ENCODE data around the gene UNC13D. TPM values are rescaled to one million over a fixed set of nuclear protein-coding genes. Genes with fewer than 3 reads are reported as not detected.
"Not testable (repeated sequence)": the region's sequence is repeated elsewhere in the genome, so short reads cannot be mapped to it uniquely, and the experiment has no call there.

Gene UNC13D
- total and polyA plus RNA-seq, 3 experiments from 2014 or later, result 90.3 to 154 (median 143) TPM

GRCh38 chr17:75888484-75888883, 44.3 kb upstream of the UNC13D start:
- no peaks in the 10 kb centered on the region for H3K36me3 ChIP-seq (ENCODE audit: insufficient read depth, low read length)
- H3K27me3 Mint-ChIP-seq, result no peaks in the 10 kb centered on the region
- H3K4me1 Mint-ChIP-seq, result no peaks in the 10 kb centered on the region
- POLR2A ChIA-PET, result no interaction called here
- no peaks in the 10 kb centered on the region for H3K27me3 ChIP-seq (ENCODE audit: insufficient read depth, low read length, poor library complexity, severe bottlenecking)
- no peaks in the 10 kb centered on the region for H3K4me1 ChIP-seq (ENCODE audit: insufficient read depth, low read length)
- H3K4me3 ChIP-seq (ENCODE audit: low read length), result no peak overlapping the region
- no peak overlapping the region for H3K4me3 Mint-ChIP-seq
- peak overlapping the region in 1 of 8 donors; percentile 81 for H3K27ac Mint-ChIP-seq
- peaks cover 0 to 27% (median 0%) of the 10 kb centered on the region in 3 donors for H3K36me3 Mint-ChIP-seq
- no peak for DNase-seq
- no peaks in the 10 kb centered on the region for H3K9me3 Mint-ChIP-seq
- no peaks in the 10 kb centered on the region for H3K9me3 ChIP-seq (ENCODE audit: low read length)
- H3K27ac ChIP-seq (ENCODE audit: low read depth, low read length), result no peak overlapping the region
- CTCF ChIA-PET, result interaction anchor here (1.0 to 1.8 kb wide), 3 partner anchors 11 to 17 kb away, joined by 3 to 5 read pairs (median 5); no protein-coding TSS in a partner anchor

GRCh38 chr17:75885860-75886259, 41.7 kb upstream of the UNC13D start:
- not testable (repeated sequence) for H3K9me3 ChIP-seq (ENCODE audit: low read length)
- peaks cover 0 to 12% (median 0%) of the 10 kb centered on the region in 3 donors for H3K36me3 Mint-ChIP-seq

GRCh38 chr17:75885431-75885830, 41.2 kb upstream of the UNC13D start:
- Mint-ChIP-seq H3K9me3 (no peaks in the 10 kb centered on the region), H3K27me3 (peaks cover 0 to 2% of the 10 kb centered on the region in 2 donors), H3K4me3 (no peak overlapping the region), H3K27ac (peak overlapping the region in 2 of 8 donors; percentile 43 to 83), H3K4me1 (peaks cover 8 to 9% (median 9%) of the 10 kb centered on the region in 3 donors), H3K36me3 (peaks cover 0 to 9% (median 0%) of the 10 kb centered on the region in 3 donors)
- CTCF ChIA-PET, result interaction anchor here (1.2 kb wide), 1 partner anchor 11 kb away, joined by 3 read pairs; the partner anchor contains the start of gene TRIM65
- DNase-seq, result no peak
- H3K27me3 ChIP-seq (ENCODE audit: insufficient read depth, low read length, poor library complexity, severe bottlenecking), result no peaks in the 10 kb centered on the region
- no peak overlapping the region for H3K27ac ChIP-seq (ENCODE audit: low read depth, low read length)
- H3K4me1 ChIP-seq (ENCODE audit: insufficient read depth, low read length), result peaks cover 6% of the 10 kb centered on the region
- H3K4me3 ChIP-seq (ENCODE audit: low read length), result no peak overlapping the region
- no peaks in the 10 kb centered on the region for H3K36me3 ChIP-seq (ENCODE audit: insufficient read depth, low read length)
- H3K9me3 ChIP-seq (ENCODE audit: low read length), result no peaks in the 10 kb centered on the region
- POLR2A ChIA-PET, result interaction anchor here (1.0 kb wide), 1 partner anchor 11 kb away, joined by 3 read pairs; no protein-coding TSS in a partner anchor

More at GRCh38 chr17:75885860-75886259, 41.7 kb upstream of the UNC13D start:
- not testable (repeated sequence) for H3K4me3 ChIP-seq (ENCODE audit: low read length); H3K36me3 ChIP-seq (ENCODE audit: insufficient read depth, low read length); H3K27me3 Mint-ChIP-seq; DNase-seq; H3K4me3 Mint-ChIP-seq; H3K4me1 ChIP-seq (ENCODE audit: insufficient read depth, low read length); H3K4me1 Mint-ChIP-seq; H3K27me3 ChIP-seq (ENCODE audit: insufficient read depth, low read length, poor library complexity, severe bottlenecking); H3K9me3 Mint-ChIP-seq; H3K27ac ChIP-seq (ENCODE audit: low read depth, low read length)
- POLR2A ChIA-PET, result interaction anchor here (0.6 to 1.0 kb wide), 3 partner anchors 10 to 453 kb away, joined by 3 to 8 read pairs (median 3); no protein-coding TSS in a partner anchor
- CTCF ChIA-PET, result interaction anchor here (1.2 to 1.5 kb wide), 2 partner anchors 11 to 25 kb away, joined by 3 to 5 read pairs; partner anchors contain the start of gene TRIM65
- peak overlapping the region in 1 of 8 donors; percentile 83 for H3K27ac Mint-ChIP-seq

GRCh38 chr17:75881678-75882454, 37.7 kb upstream of the UNC13D start:
- H3K27ac Mint-ChIP-seq, result peak overlapping the region in 5 of 8 donors; percentile 22 to 85 (median 74)
- POLR2A ChIA-PET, result interaction anchor here (0.9 kb wide), 1 partner anchor 15 kb away, joined by 6 read pairs; the partner anchor contains the start of gene TRIM65
- H3K9me3 Mint-ChIP-seq, result no peaks in the 10 kb centered on the region

GRCh38 chr17:75880266-75880665, 36.1 kb upstream of the UNC13D start:
- Histone ChIP-seq H3K27ac (ENCODE audit: low read depth, low read length) (no peak overlapping the region), H3K36me3 (ENCODE audit: insufficient read depth, low read length) (no peaks in the 10 kb centered on the region), H3K9me3 (ENCODE audit: low read length) (no peaks in the 10 kb centered on the region), H3K4me1 (ENCODE audit: insufficient read depth, low read length) (peaks cover 31% of the 10 kb centered on the region), H3K4me3 (ENCODE audit: low read length) (no peak overlapping the region), H3K27me3 (ENCODE audit: insufficient read depth, low read length, poor library complexity, severe bottlenecking) (no peaks in the 10 kb centered on the region)
- POLR2A ChIA-PET, result interaction anchor here (0.7 to 3.7 kb wide), 2 partner anchors 11 to 16 kb away, joined by 3 to 28 read pairs; partner anchors contain the start of gene TRIM65
- H3K4me3 Mint-ChIP-seq, result peak overlapping the region in 6 of 7 donors; percentile 23 to 82 (median 45)
- H3K27ac Mint-ChIP-seq, result no peak overlapping the region
- CTCF ChIA-PET, result interaction anchor here (1.0 to 4.9 kb wide), 4 partner anchors 16 to 123 kb away, joined by 3 to 15 read pairs (median 6); partner anchors contain the start of genes GALK1 and WBP2
- H3K4me1 Mint-ChIP-seq, result peaks cover 31 to 42% (median 32%) of the 10 kb centered on the region in 3 donors
- H3K9me3 Mint-ChIP-seq, result no peaks in the 10 kb centered on the region
- peaks cover 0 to 5% of the 10 kb centered on the region in 2 donors for H3K27me3 Mint-ChIP-seq
- no peak for DNase-seq
- H3K36me3 Mint-ChIP-seq, result no peaks in the 10 kb centered on the region

More at GRCh38 chr17:75881678-75882454, 37.7 kb upstream of the UNC13D start:
- H3K4me3 ChIP-seq (ENCODE audit: low read length), result no peak overlapping the region
- no peak overlapping the region for H3K27ac ChIP-seq (ENCODE audit: low read depth, low read length)
- H3K4me1 ChIP-seq (ENCODE audit: insufficient read depth, low read length), result peaks cover 15% of the 10 kb centered on the region
- Mint-ChIP-seq H3K36me3 (no peaks in the 10 kb centered on the region), H3K27me3 (peaks cover 0 to 5% of the 10 kb centered on the region in 2 donors), H3K4me3 (peak overlapping the region in 4 of 7 donors; percentile 34 to 59 (median 54)), H3K4me1 (peaks cover 16 to 26% (median 20%) of the 10 kb centered on the region in 3 donors)
- H3K27me3 ChIP-seq (ENCODE audit: insufficient read depth, low read length, poor library complexity, severe bottlenecking), result no peaks in the 10 kb centered on the region
- H3K9me3 ChIP-seq (ENCODE audit: low read length), result no peaks in the 10 kb centered on the region
- no peaks in the 10 kb centered on the region for H3K36me3 ChIP-seq (ENCODE audit: insufficient read depth, low read length)
- CTCF ChIA-PET, result interaction anchor here (1.0 to 1.5 kb wide), 2 partner anchors 15 to 27 kb away, joined by 3 to 9 read pairs; partner anchors contain the start of genes TRIM65 and WBP2
- peak in 1 of 5 donors; percentile 40 for DNase-seq

- peaks cover 34% of the 10 kb centered on the region for H3K4me1 ChIP-seq (ENCODE audit: insufficient read depth, low read length)
- Mint-ChIP-seq H3K27ac (peak within 1 kb of the TSS; percentile 76 to 96 (median 87)), H3K27me3 (peaks cover 0 to 5% of the 10 kb centered on the region in 2 donors), H3K9me3 (no peaks in the 10 kb centered on the region), H3K4me1 (peaks cover 32 to 56% (median 36%) of the 10 kb centered on the region in 3 donors), H3K36me3 (peaks cover 0 to 2% (median 0%) of the 10 kb centered on the region in 3 donors), H3K4me3 (peak within 1 kb of the TSS; percentile 83 to 90 (median 86))
- peak within 1 kb of the TSS; percentile 61 for H3K4me3 ChIP-seq (ENCODE audit: low read length)
- no peak for DNase-seq
- H3K36me3 ChIP-seq (ENCODE audit: insufficient read depth, low read length), result no peaks in the 10 kb centered on the region
- CTCF ChIA-PET, result interaction anchor here (1.0 to 4.9 kb wide), 14 partner anchors 8 to 125 kb away, joined by 3 to 46 read pairs (median 6); partner anchors contain the start of genes GALK1, MRPL38, TRIM65 and WBP2
- H3K27ac ChIP-seq (ENCODE audit: low read depth, low read length), result peak within 1 kb of the TSS; percentile 43
- POLR2A ChIA-PET, result interaction anchor here (0.5 to 8.3 kb wide), 6 partner anchors 14 to 630 kb away, joined by 3 to 82 read pairs (median 3); partner anchors contain the start of genes TRIM65 and WBP2
- H3K9me3 ChIP-seq (ENCODE audit: low read length), result no peaks in the 10 kb centered on the region
- H3K27me3 ChIP-seq (ENCODE audit: insufficient read depth, low read length, poor library complexity, severe bottlenecking), result no peaks in the 10 kb centered on the region
These were observed 34.2 kb upstream of the UNC13D start, which contains the start of gene TRIM47 for GRCh38 chr17:75878174-75878998. Gene TRIM47, minus strand, starts transcription at chr17:75878581. Its CDS starts 33 bp downstream, at chr17:75878548.

- Histone ChIP-seq H3K27ac (ENCODE audit: low read depth, low read length) (peak overlapping the region; percentile 43), H3K4me3 (ENCODE audit: low read length) (peak overlapping the region; percentile 61), H3K9me3 (ENCODE audit: low read length) (no peaks in the 10 kb centered on the region), H3K36me3 (ENCODE audit: insufficient read depth, low read length) (no peaks in the 10 kb centered on the region), H3K4me1 (ENCODE audit: insufficient read depth, low read length) (peaks cover 40% of the 10 kb centered on the region), H3K27me3 (ENCODE audit: insufficient read depth, low read length, poor library complexity, severe bottlenecking) (no peaks in the 10 kb centered on the region)
- H3K4me3 Mint-ChIP-seq, result peak overlapping the region; percentile 83 to 90 (median 86)
- peak; percentile 49 to 79 (median 67) for DNase-seq
- no peaks in the 10 kb centered on the region for H3K9me3 Mint-ChIP-seq
- ChIA-PET POLR2A (interaction anchor here (0.5 to 8.3 kb wide), 6 partner anchors 13 to 124 kb away, joined by 3 to 82 read pairs (median 3); partner anchors contain the start of genes TRIM65 and WBP2), CTCF (interaction anchor here (0.9 to 4.9 kb wide), 13 partner anchors 10 to 124 kb away, joined by 3 to 46 read pairs (median 6); partner anchors contain the start of genes GALK1, MRPL38, TRIM65 and WBP2)
- peaks cover 0 to 2% (median 0%) of the 10 kb centered on the region in 3 donors for H3K36me3 Mint-ChIP-seq
- H3K27me3 Mint-ChIP-seq, result peaks cover 0 to 5% of the 10 kb centered on the region in 2 donors
- peaks cover 35 to 59% (median 39%) of the 10 kb centered on the region in 3 donors for H3K4me1 Mint-ChIP-seq
- H3K27ac Mint-ChIP-seq, result peak overlapping the region; percentile 76 to 96 (median 87)
These were observed 33.6 kb upstream of the UNC13D start for GRCh38 chr17:75877752-75878173.

Measured in CD8-positive, alpha-beta memory T cell (primary cell).